Spinal cord (tissue), 10 donors: ENCODE results near the gene FARP1. TPM values are rescaled to one million over a fixed set of nuclear protein-coding genes. Genes with fewer than 3 reads are reported as not detected.

ENCODE experiments used
- DNase-seq, 6 donors: peaks; one replicate each; pipeline versions ENCODE4 v3.0.0 to v3.0.0-alpha.2; 2013 to 2015; ENCODE audit warnings: low spot score in 6 of 6, low read depth in 4 of 6
- H3K27ac ChIP-seq: one replicate; pipeline ENCODE4 v1.5.1; 2013; ENCODE audit warnings: low read depth, low read length, control low read depth
- H3K27me3 ChIP-seq: one replicate; pipeline ENCODE4 v1.6.1; 2013; ENCODE audit warnings: low read length; ENCODE audit not compliant: control insufficient read depth, insufficient read depth
- H3K36me3 ChIP-seq: one replicate; pipeline ENCODE4 v1.6.1; 2013; ENCODE audit warnings: low read length; ENCODE audit not compliant: control insufficient read depth, insufficient read depth
- H3K4me1 ChIP-seq: one replicate; pipeline ENCODE4 v1.6.1; 2013; ENCODE audit warnings: low read length; ENCODE audit not compliant: control insufficient read depth, insufficient read depth
- H3K4me3 ChIP-seq: one replicate; pipeline ENCODE4 v1.5.1; 2013; ENCODE audit warnings: low read depth, low read length, control low read depth
- H3K9me3 ChIP-seq: one replicate; pipeline ENCODE4 v1.6.1; 2013; ENCODE audit warnings: low read length; ENCODE audit not compliant: control insufficient read depth, insufficient read depth
- WGBS: methylation state at CpG from one replicate; pipeline ENCODE4 v1.1.5; 2013; ENCODE audit warnings: missing lambda C conversion rate; ENCODE audit not compliant: insufficient coverage; 5-methylcytosine and 5-hydroxymethylcytosine counted together
- polyA plus RNA-seq, 2 donors: library from polyadenylated mRNA; unstranded; fragments of 120-200 nt; gene quantifications; one replicate each; pipeline ENCODE4 v1.2.1, GENCODE V29; 2013; ENCODE audit not compliant: insufficient read length in 2 of 2
- total RNA-seq, 2 donors: library from RNA; depleted of rRNA in 1 of 2; stranded (reverse); fragments of 120-200 nt in 1 of 2; fragments of >200 nt in 1 of 2; gene quantifications; one replicate each; pipeline versions ENCODE4 v1.2.3 to v1.2.4, GENCODE V29; 2013 to 2014
- donor health status: healthy.

The FARP1 gene
- total and polyA plus RNA-seq, 4 donors = 44.0 to 134 (median 90.5) TPM

DNA sequence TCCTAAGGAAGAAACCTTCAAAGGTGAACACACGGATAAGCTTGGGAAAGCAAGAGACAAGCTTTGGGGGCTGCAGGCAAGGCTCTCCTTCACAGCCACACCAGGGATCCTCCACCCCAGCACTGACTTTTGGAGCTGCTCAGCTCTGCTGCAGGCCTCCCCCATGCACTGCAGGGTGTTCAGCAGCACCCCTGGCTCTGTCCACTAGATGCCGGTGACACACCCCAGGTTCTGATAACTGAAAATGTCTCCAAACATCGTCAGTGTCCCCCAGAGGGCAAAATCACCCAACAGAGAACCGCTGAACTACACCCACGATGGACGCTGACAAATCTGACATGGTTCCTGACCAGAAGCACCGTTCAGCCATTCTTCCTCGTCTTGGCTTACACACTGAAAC lies 343.5 kb downstream of the FARP1 start:
- H3K27me3 ChIP-seq = no peaks in the 10 kb centered on the region
- peaks cover 48% of the 10 kb centered on the region for H3K4me1 ChIP-seq
- DNase-seq = no peak
- H3K4me3 ChIP-seq = no peak overlapping the region
- no peaks in the 10 kb centered on the region for H3K9me3 ChIP-seq
- peaks cover 4% of the 10 kb centered on the region for H3K36me3 ChIP-seq
- 96% methylated on average over 8 of the region's 8 CpGs for WGBS
- H3K27ac ChIP-seq = no peak overlapping the region

- Histone ChIP-seq H3K9me3 (no peaks in the 10 kb centered on the region), H3K4me3 (no peak overlapping the region), H3K4me1 (peaks cover 48% of the 10 kb centered on the region), H3K36me3 (peaks cover 4% of the 10 kb centered on the region), H3K27me3 (no peaks in the 10 kb centered on the region), H3K27ac (no peak overlapping the region)
- DNase-seq = no peak
- 77% methylated on average over 3 of the region's 5 CpGs for WGBS
Observed at GRCh38 chr13:98487016-98487415, 344.1 kb downstream of the FARP1 start.

DNA sequence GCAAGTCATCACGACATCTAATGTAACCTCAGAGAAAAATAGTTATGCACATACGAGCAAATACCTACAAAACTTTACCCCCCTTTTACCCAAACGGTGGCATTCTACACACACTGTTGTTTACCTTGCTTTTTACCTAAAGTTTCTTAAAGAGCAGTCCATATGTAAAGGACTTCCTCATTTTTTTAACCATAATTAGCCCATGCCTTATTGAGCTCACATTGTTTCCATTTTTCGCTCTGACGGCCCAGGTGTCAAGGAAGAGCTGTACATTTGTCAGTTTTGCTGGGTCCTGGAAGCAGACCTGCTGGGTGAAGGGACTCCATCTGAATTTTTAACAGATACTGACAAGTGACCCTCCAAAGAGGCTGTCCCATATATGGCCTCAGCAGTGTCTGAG lies 344.6 kb downstream of the FARP1 start:
- peaks cover 45% of the 10 kb centered on the region for H3K4me1 ChIP-seq

DNA sequence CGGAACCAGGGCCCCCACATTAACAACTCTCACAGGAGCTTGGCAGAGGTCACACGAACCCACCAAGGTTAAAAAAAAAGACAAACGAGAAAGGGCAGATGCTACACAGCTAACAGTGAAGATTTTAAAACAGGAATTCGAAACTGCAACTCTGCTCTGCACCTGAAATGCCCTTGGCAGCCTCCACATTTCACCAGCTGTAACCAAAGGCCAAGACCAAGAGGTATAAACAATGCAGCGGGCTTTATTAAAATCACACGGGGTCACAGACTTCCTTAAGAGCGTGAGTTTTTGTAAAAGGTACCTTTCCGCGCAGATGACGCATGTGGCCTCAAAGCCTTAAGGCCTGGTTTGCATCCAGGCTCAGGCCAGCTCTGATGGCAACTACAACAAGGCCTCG lies 345.8 kb downstream of the FARP1 start:
- no peak overlapping the region for H3K4me3 ChIP-seq
- H3K4me1 ChIP-seq = peaks cover 33% of the 10 kb centered on the region
- H3K27ac ChIP-seq = no peak overlapping the region
- WGBS = 83% methylated on average over 10 of the region's 11 CpGs
- DNase-seq = no peak
- no peaks in the 10 kb centered on the region for H3K9me3 ChIP-seq
- H3K27me3 ChIP-seq = no peaks in the 10 kb centered on the region
- H3K36me3 ChIP-seq = no peaks in the 10 kb centered on the region

More for the DNA sequence above, 344.6 kb downstream of the FARP1 start:
- Histone ChIP-seq H3K27me3 (no peaks in the 10 kb centered on the region), H3K27ac (no peak overlapping the region), H3K9me3 (no peaks in the 10 kb centered on the region), H3K36me3 (peaks cover under 1% of the 10 kb centered on the region), H3K4me3 (no peak overlapping the region)
- 97% methylated on average over 3 of the region's 5 CpGs for WGBS
- DNase-seq = no peak

GRCh38 chr13:98489446-98490194 lies 346.7 kb downstream of the FARP1 start:
- H3K4me1 ChIP-seq = peaks cover 26% of the 10 kb centered on the region
- no peak for DNase-seq
- H3K36me3 ChIP-seq = no peaks in the 10 kb centered on the region
- no peak overlapping the region for H3K4me3 ChIP-seq
- H3K27ac ChIP-seq = no peak overlapping the region
- no peaks in the 10 kb centered on the region for H3K9me3 ChIP-seq
- WGBS = 84% methylated on average over 5 of the region's 8 CpGs
- H3K27me3 ChIP-seq = no peaks in the 10 kb centered on the region

GRCh38 chr13:98490195-98490836 lies 347.4 kb downstream of the FARP1 start:
- no peak overlapping the region for H3K4me3 ChIP-seq
- no peak overlapping the region for H3K27ac ChIP-seq
- H3K4me1 ChIP-seq = peaks cover 26% of the 10 kb centered on the region
- WGBS = no CpG with 5 or more reads among the region's 9 CpGs
- no peak for DNase-seq
- no peaks in the 10 kb centered on the region for H3K36me3 ChIP-seq
- H3K27me3 ChIP-seq = no peaks in the 10 kb centered on the region
- H3K9me3 ChIP-seq = no peaks in the 10 kb centered on the region

DNA sequence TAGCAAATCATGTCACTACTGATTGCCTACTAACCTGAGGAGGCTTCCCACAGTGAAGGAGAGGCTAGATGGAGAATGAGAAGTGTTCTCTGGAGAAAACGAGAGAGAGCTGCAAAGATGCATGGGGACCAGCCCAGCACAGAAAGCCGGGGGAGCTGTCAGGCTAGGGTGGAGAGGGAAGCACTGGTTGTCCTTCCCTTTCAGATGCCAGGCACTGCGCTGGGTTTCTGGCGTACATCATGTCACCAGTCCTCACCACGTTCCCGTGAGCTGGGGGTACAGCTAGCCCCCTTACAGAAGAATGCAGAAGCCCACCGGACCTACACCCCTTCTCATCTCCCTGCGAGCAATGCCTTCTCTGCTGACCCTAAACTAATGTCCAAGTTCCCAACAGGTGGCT lies 348.0 kb downstream of the FARP1 start:
- 66% methylated on average over 2 of the region's 8 CpGs for WGBS

DNA sequence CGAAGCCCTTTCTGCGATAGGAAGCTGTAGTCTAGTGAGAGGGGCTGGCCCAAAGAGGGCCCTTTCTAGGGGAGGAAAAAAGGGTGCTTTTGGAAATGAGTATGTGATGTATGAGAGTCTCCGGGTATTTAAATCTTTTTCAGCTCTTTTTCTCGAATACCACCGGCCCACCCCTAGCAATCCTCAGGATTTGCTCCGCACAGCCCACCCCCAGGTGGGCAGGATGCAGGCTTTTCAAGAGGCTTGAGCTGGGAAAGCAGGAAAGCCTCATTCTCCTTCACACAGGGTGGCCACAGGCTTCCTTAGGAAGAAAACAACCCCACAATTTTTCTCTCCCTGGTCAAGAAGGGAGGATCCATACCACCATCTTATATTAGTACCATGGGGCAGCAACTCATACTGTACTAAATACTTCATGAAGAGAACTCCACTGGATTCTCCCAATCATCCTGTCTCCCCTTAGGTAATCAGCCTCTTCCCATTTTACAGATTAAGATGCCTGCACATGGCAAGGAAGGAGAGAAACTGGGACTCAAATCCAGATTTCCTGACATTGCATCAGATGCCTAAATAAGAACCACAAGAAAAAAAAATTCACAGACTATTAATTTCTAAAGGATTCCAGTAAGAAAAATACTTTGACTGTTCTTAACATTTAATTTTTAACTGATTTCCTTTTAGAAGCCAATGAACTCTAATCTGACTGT lies 349.6 kb downstream of the FARP1 start:
- DNase-seq = no peak
- WGBS = 73% methylated on average over 3 of the region's 6 CpGs
- peaks cover 35% of the 10 kb centered on the region for H3K4me1 ChIP-seq

More for the DNA sequence above, 348.0 kb downstream of the FARP1 start:
- Histone ChIP-seq H3K27me3 (no peaks in the 10 kb centered on the region), H3K27ac (no peak overlapping the region), H3K4me1 (peaks cover 24% of the 10 kb centered on the region), H3K36me3 (no peaks in the 10 kb centered on the region), H3K4me3 (no peak overlapping the region), H3K9me3 (no peaks in the 10 kb centered on the region)
- peak in 1 of 6 donors; percentile 64 for DNase-seq

DNA sequence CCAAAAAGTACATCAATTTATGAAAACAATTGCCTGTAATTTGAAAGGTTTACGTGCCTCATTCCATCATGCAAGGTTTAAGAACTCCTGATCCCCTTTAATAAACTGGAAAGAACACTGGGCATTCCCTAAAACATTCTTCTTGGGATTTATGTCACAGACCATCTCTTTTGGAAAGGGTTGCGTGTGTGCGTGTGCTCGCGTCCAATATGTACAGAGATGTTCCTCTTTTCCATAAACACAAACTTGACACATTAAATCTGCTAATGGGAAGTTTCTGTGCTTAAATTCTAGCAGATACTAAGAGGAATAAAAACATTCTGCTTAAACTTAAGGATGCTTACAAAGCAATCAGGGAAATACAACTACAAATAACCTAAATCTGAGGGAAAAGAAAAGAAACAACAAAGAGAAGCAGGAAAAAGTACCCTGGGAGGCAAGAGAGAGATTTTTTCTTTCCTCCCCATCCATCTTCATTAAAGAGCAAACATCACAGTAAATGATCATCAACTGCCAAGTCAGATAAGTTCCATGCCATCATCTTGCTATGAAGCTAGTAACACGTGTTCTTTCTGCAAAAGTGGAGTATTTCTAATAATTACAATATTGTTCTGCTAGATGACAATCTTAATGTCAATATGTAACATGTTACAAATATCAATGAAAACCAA lies 350.3 kb downstream of the FARP1 start:
- H3K4me1 ChIP-seq = peaks cover 36% of the 10 kb centered on the region

More for the DNA sequence above, 349.6 kb downstream of the FARP1 start:
- Histone ChIP-seq H3K36me3 (no peaks in the 10 kb centered on the region), H3K27me3 (no peaks in the 10 kb centered on the region), H3K9me3 (no peaks in the 10 kb centered on the region), H3K27ac (no peak overlapping the region), H3K4me3 (no peak overlapping the region)

More for the DNA sequence above, 350.3 kb downstream of the FARP1 start:
- H3K36me3 ChIP-seq = no peaks in the 10 kb centered on the region
- H3K27me3 ChIP-seq = no peaks in the 10 kb centered on the region
- WGBS = no CpG with 5 or more reads among the region's 6 CpGs
- no peaks in the 10 kb centered on the region for H3K9me3 ChIP-seq
- no peak overlapping the region for H3K27ac ChIP-seq
- no peak overlapping the region for H3K4me3 ChIP-seq
- DNase-seq = no peak
